ENCODE data around the gene PPM1J. TPM values are rescaled to one million over a fixed set of nuclear protein-coding genes. Genes with fewer than 3 reads are reported as not detected.

PPM1J gene
- polyA plus RNA-seq, 3 donors, result 0.28 to 0.75 (median 0.69) TPM

DNA sequence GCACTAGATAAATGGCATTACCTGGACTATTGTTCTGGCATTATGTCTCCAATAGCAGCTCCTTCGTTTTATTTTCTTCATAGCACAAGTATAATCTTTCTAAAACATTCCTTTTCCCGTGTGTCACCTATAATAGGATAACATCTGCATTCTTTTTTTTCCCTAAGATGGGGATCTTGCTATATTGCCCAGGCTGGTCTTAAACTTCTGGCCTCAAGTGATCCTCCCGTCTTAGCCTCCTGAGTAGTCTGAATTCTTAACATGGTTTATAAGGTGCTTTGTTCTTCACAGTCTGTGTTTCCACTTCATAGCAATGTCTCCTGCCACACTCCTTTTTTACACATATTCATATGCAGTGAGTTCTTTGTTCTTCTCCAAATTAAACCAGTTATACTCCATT lies 49.3 kb downstream of the PPM1J start:
- no peak for DNase-seq
- peaks cover 85 to 95% of the 10 kb centered on the region in 2 donors for H3K36me3 Mint-ChIP-seq
- Histone ChIP-seq H3K9me3 (replicated peaks in 1 of 2; ENCODE audit: control insufficient read depth in 1 of 2, insufficient read depth in 1 of 2, low read length in 2 of 2) (no peaks in the 10 kb centered on the region), H3K27ac (ENCODE audit: low read depth in 1 of 2, low read length in 2 of 2) (peak overlapping the region in 1 of 2 donors; percentile 8), H3K4me2 (replicated peaks; ENCODE audit: extremely low read depth, low read length, poor library complexity, severe bottlenecking) (no peak overlapping the region), H3K36me3 (replicated peaks in 1 of 2; ENCODE audit: control insufficient read depth in 1 of 2, insufficient read depth in 2 of 2, low read length in 2 of 2) (peaks cover 92 to 100% of the 10 kb centered on the region in 2 donors), H4K20me1 (ENCODE audit: insufficient read depth, low read length) (peaks cover 93% of the 10 kb centered on the region), H3K4me3 (replicated peaks in 1 of 3; ENCODE audit: low read depth in 2 of 3, low read length in 3 of 3) (no peak overlapping the region), H3K4me1 (ENCODE audit: control insufficient read depth in 1 of 2, insufficient read depth in 2 of 2, low read length in 2 of 2) (no peaks in the 10 kb centered on the region), H2AFZ (ENCODE audit: insufficient read depth, low read depth, low read length, poor library complexity, severe bottlenecking) (no peak overlapping the region), H3K27me3 (ENCODE audit: control insufficient read depth in 2 of 2, insufficient read depth in 2 of 2, low read length in 2 of 2) (no peaks in the 10 kb centered on the region), H3K9ac (ENCODE audit: insufficient read depth, low read length, poor library complexity, severe bottlenecking) (no peak overlapping the region), H3K79me2 (ENCODE audit: insufficient read depth, low read length) (no peaks in the 10 kb centered on the region)
- TF ChIP-seq, protein P1, sequence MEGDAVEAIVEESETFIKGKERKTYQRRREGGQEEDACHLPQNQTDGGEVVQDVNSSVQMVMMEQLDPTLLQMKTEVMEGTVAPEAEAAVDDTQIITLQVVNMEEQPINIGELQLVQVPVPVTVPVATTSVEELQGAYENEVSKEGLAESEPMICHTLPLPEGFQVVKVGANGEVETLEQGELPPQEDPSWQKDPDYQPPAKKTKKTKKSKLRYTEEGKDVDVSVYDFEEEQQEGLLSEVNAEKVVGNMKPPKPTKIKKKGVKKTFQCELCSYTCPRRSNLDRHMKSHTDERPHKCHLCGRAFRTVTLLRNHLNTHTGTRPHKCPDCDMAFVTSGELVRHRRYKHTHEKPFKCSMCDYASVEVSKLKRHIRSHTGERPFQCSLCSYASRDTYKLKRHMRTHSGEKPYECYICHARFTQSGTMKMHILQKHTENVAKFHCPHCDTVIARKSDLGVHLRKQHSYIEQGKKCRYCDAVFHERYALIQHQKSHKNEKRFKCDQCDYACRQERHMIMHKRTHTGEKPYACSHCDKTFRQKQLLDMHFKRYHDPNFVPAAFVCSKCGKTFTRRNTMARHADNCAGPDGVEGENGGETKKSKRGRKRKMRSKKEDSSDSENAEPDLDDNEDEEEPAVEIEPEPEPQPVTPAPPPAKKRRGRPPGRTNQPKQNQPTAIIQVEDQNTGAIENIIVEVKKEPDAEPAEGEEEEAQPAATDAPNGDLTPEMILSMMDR (IDR thresholded peaks at IDR 0.05), result no peak
- peak overlapping the region in 1 of 7 donors; percentile 22 for H3K27ac Mint-ChIP-seq
- H3K9me3 Mint-ChIP-seq, result peaks cover 0 to 2% (median 0%) of the 10 kb centered on the region in 7 donors
- intact Hi-C loops (cut with micrococcal nuclease), result no loop called here
- WGBS (ENCODE audit: insufficient coverage), result no CpG with 5 or more reads among the region's 3 CpGs
- H3K27me3 Mint-ChIP-seq (ENCODE audit: low read depth in 3 of 3), result no peaks in the 10 kb centered on the region
- peaks cover 9% of the 10 kb centered on the region for H3K4me1 Mint-ChIP-seq
- no peak overlapping the region for H3K4me3 Mint-ChIP-seq

Other genes starting within 250 kb of the PPM1J start
- gene WNT2B, start 206.4 kb downstream of the PPM1J start, polyA plus RNA-seq, result under 1 TPM in 2 of 3 donors, not detected in 1; 0.07 to 0.79 TPM
- gene ST7L, start 96.2 kb downstream of the PPM1J start, polyA plus RNA-seq, result 10 to 100 TPM in 1 of 3 donors, 1 to 10 TPM in 2; 5.4 to 10.0 (median 6.1) TPM
- gene CAPZA1, start 95.5 kb downstream of the PPM1J start, polyA plus RNA-seq, result 100 to 1,000 TPM in 2 of 3 donors, 10 to 100 TPM in 1; 93.4 to 357 (median 339) TPM
- gene MOV10, start 40.7 kb downstream of the PPM1J start, polyA plus RNA-seq, result 10 to 100 TPM; 12.0 to 61.2 (median 13.6) TPM
- 100 to 1,000 TPM in 1 of 3 donors, 10 to 100 TPM in 2; 78.9 to 119 (median 91.5) TPM for gene RHOC, start 8.2 kb downstream of the PPM1J start, polyA plus RNA-seq
- 10 to 100 TPM in 2 of 3 donors, 1 to 10 TPM in 1; 2.4 to 13.1 (median 10.3) TPM for gene SLC16A1, start 240.9 kb upstream of the PPM1J start, polyA plus RNA-seq